Bronchial smooth muscle cell (primary cell): ENCODE measurements around the gene SYT12. TPM values are rescaled to one million over a fixed set of nuclear protein-coding genes. Genes with fewer than 3 reads are reported as not detected.

Experiments
- total RNA-seq: library from RNA; depleted of rRNA; stranded (reverse); fragments of >200 nt; gene quantifications from 2 replicates; pipeline ENCODE4 v1.2.1, GENCODE V29; 2014

Gene SYT12, protein sequence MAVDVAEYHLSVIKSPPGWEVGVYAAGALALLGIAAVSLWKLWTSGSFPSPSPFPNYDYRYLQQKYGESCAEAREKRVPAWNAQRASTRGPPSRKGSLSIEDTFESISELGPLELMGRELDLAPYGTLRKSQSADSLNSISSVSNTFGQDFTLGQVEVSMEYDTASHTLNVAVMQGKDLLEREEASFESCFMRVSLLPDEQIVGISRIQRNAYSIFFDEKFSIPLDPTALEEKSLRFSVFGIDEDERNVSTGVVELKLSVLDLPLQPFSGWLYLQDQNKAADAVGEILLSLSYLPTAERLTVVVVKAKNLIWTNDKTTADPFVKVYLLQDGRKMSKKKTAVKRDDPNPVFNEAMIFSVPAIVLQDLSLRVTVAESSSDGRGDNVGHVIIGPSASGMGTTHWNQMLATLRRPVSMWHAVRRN
- under 0.01 and 0.16 TPM in 2 replicates for total RNA-seq

DNA sequence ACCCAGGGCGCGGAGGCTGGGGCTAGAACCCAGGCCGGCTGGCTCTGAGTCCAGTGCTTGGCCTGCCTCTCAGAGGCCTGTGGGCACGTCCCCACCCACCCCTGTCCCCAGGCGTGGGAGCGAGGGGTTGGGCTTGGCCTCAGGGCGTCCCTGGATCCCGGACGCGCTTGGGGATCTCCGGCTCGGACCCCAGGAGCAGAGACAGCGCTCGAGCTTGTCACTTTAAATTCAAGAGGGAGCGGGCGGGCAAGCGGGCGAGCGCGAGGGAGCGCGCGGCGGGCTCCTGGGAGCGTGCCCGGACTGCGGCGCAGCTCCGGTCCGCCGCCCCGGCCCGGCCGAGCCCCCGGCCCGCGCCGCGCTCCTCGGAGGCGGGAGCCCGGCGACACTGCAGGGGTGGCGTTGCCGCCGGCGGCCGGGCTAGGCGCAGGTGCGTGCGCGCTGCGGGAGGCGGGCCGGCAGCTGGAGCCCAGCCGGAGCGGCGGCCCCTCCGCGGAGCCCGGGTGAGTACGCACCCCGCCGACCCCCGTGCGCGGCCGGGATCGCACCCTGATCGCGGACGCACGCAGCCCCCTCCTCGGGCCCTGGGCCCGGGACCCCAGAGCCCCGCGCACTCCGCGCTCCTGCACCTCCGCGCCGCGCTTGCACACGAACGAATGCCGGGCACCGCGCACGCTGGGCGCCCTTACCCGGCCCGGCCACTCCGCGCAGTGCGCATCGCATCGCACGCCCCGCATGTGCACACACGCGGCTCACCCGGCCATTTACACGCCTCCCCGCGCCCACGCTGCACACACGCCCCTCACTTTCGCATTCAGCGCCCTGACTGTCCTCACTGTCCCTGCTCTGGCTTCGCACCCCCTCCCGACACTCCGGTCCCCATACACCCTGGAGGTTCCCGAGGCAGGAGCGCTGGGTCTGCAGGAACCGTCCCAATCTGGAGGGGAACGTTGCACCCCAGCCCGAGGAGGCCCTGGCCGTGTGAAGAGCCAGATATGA, at the start of gene SYT12:
Gene SYT12, plus strand, starts transcription at position 174 of the 996 bp plus-strand sequence. CDS start 7,011 bp downstream, outside the sequence.

DNA sequence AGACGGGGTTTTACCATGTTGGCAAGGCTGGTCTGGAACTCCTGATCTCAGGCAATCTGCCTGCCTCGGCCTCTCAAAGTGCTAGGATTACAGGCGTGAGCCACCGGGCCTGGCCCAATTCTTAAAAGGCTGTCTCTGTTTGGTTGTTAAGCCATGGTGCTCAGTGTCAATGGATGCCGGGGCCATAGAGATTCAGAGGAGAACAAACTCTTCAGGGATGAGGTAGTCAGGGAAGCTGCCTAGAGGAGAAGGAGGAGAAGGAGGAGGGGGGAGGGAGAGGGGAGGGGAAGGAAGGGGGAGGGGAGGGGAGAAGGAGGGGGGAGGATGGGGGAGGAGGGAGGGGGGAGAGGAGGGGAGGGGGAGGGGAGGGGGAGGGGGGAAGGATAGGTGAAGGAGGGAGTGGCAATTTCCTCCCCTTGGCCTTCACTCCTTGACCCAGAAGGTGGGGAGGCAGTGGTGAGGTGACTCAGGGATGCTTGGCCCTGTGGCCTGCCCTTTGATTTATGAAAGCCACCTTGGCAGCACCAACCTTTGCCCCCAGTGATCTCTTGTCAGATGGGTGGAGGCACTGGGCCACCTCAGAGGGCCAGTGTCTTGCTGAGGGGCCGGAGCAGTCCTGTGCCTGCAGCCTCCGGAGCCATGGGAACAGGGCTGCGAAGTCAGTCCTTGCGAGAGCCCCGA, 48.1 kb upstream of the SYT12 start, which contains the start of gene C11orf86:
Gene C11orf86, plus strand, starts transcription at position 581 of the 681 bp plus-strand sequence. Its CDS starts 59 bp downstream, at position 640.

DNA sequence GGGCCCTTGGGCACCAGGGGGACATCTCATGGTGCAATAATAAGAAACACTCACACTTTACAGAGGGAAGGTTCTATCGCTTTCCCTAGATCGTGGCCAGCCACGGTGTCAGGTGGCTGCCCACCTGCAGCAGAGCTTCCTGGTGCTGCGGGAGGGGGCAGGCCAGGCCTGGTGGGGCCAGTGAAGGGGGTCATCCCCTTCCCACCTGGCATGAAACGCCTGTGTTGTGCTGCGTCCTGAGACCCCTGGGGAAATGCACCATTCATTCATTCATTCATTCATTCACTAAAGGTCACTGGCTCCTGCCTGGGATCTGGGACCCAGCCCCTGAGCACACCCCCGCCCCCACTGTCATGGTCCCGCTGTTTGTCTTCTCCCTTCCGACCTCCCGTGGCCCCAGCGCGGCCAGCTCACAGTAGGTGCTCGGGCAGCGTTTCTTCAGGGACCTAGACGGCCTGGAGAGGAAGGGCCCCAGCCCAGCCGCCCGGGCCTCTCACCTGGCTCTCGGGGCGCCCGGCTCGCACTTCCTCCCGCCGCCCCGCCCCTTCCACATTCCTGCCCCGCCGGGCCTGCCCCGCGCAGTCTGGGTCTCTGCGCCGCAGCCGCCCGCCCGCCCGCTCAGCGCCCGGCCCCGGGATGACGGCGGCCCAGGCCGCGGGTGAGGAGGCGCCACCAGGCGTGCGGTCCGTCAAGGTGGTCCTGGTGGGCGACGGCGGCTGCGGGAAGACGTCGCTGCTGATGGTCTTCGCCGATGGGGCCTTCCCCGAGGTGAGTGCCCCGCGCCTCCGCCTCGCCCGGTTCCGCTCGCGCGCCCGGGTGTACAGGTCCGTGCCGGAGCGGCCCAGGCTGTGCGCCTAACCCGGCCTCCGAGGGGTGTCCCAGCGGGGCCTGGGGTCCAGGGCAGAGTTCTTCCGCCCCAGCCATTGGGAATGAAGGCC, 33.6 kb downstream of the SYT12 start, which contains the start of gene RHOD:
Gene RHOD, plus strand, starts transcription at position 581 of the 938 bp plus-strand sequence. Its CDS starts 56 bp downstream, at position 637.

Other genes with a start within 250 kb of the SYT12 start
- gene RCE1, start 179.7 kb upstream of the SYT12 start, total RNA-seq = 8.8 and 9.0 TPM in 2 replicates
- gene LRFN4, start 166.1 kb upstream of the SYT12 start, total RNA-seq = 8.7 and 12.3 TPM in 2 replicates
- 38.0 and 39.1 TPM in 2 replicates for gene PC, start 64.8 kb upstream of the SYT12 start, total RNA-seq
- gene C11orf86, start 47.8 kb upstream of the SYT12 start, total RNA-seq = not detected in 2 replicates
- gene RHOD, start 33.7 kb downstream of the SYT12 start, total RNA-seq = 11.6 and 16.1 TPM in 2 replicates
- gene KDM2A, start 96.1 kb downstream of the SYT12 start, total RNA-seq = 31.4 and 40.2 TPM in 2 replicates
- 21.3 and 23.3 TPM in 2 replicates for gene GRK2, start 243.3 kb downstream of the SYT12 start, total RNA-seq